HepG2 (cell line): ENCODE results near the gene NUDT3. TPM values are rescaled to one million over a fixed set of nuclear protein-coding genes. Genes with fewer than 3 reads are reported as not detected.

ENCODE experiments used
- ATF5 ChIP-seq: sonication (generic); formaldehyde crosslinking; IDR thresholded peaks from 2 replicates; pipeline ENCODE4 v1.4.0; 2020; ENCODE audit warnings: mild to moderate bottlenecking, low read depth, missing genetic modification reagents
- CEBPZ ChIP-seq: IDR thresholded peaks from 2 replicates; pipeline ENCODE4 v1.6.1; 2012; ENCODE audit warnings: low read length, improper control_type of control experiment
- FOXP4 ChIP-seq: sonication (generic); formaldehyde crosslinking; IDR thresholded peaks from 2 replicates; pipeline ENCODE4 v1.4.0; 2020; ENCODE audit warnings: missing genetic modification reagents
- GABPB1 ChIP-seq: IDR thresholded peaks from 2 replicates; pipeline ENCODE4 v1.6.1; 2016; ENCODE audit warnings: mild to moderate bottlenecking, missing genetic modification reagents, moderate library complexity, missing compliant biosample characterization
- KLF6 ChIP-seq: IDR thresholded peaks from 2 replicates; pipeline ENCODE4 v1.8.0; 2016; ENCODE audit warnings: missing biosample characterization, missing genetic modification reagents
- KLF9 ChIP-seq: IDR thresholded peaks from 2 replicates; pipeline ENCODE4 v1.6.1; 2016; ENCODE audit warnings: low read depth
- PREB ChIP-seq: sonication (generic); formaldehyde crosslinking; IDR thresholded peaks from 2 replicates; pipeline ENCODE4 v1.4.0; 2020; ENCODE audit warnings: missing genetic modification reagents
- ZBED4 ChIP-seq: sonication (generic); formaldehyde crosslinking; IDR thresholded peaks from 2 replicates; pipeline ENCODE4 v1.4.0; 2020; ENCODE audit warnings: missing genetic modification reagents, borderline replicate concordance
- ZFP37 ChIP-seq: sonication (generic); formaldehyde crosslinking; IDR thresholded peaks from 2 replicates; pipeline ENCODE4 v1.4.0; 2020; ENCODE audit warnings: missing genetic modification reagents, borderline replicate concordance
- ZNF121 ChIP-seq: sonication (generic); formaldehyde crosslinking; IDR thresholded peaks from 2 replicates; pipeline ENCODE4 v1.5.0; 2020; ENCODE audit warnings: mild to moderate bottlenecking, missing genetic modification reagents
- ZNF124 ChIP-seq: sonication (generic); formaldehyde crosslinking; IDR thresholded peaks from 2 replicates; pipeline ENCODE4 v1.4.0; 2020; ENCODE audit warnings: missing genetic modification reagents
- ZNF264 ChIP-seq: sonication (generic); formaldehyde crosslinking; IDR thresholded peaks from 2 replicates; pipeline ENCODE4 v1.4.0; 2020; ENCODE audit warnings: missing genetic modification reagents
- ZNF530 ChIP-seq: sonication (generic); formaldehyde crosslinking; IDR thresholded peaks from 2 replicates; pipeline ENCODE4 v1.5.0; 2020; ENCODE audit warnings: low read depth, mild to moderate bottlenecking, missing genetic modification reagents
- ZNF547 ChIP-seq: sonication (generic); formaldehyde crosslinking; IDR thresholded peaks from 2 replicates; pipeline ENCODE4 v1.5.1; 2020; ENCODE audit warnings: mild to moderate bottlenecking, missing genetic modification reagents
- ZNF678 ChIP-seq: sonication (generic); formaldehyde crosslinking; IDR thresholded peaks from 2 replicates; pipeline ENCODE4 v1.4.0; 2020; ENCODE audit warnings: mild to moderate bottlenecking, missing genetic modification reagents
- ZSCAN31 ChIP-seq: sonication (generic); formaldehyde crosslinking; IDR thresholded peaks from 2 replicates; pipeline ENCODE4 v1.5.0; 2020; ENCODE audit warnings: low read depth, mild to moderate bottlenecking, missing genetic modification reagents
- polyA plus RNA-seq, 8 experiments: library from polyadenylated mRNA; depleted of rRNA in 3 of 8; stranded (reverse) in 7 of 8; unstranded in 1 of 8; fragments of >200 nt; fragmentation: Illumina TruSeq in 4 of 8; extraction: Trizol in 4 of 8; gene quantifications; 2 replicates each; pipeline versions ENCODE4 v1.2.1 to v1.2.3, GENCODE V29; 2011 to 2016; ENCODE audit warnings: low read depth in 4 of 8, missing spikeins in 1 of 8, mixed read lengths in 1 of 8; ENCODE audit not compliant: insufficient read depth in 1 of 8
- total RNA-seq, 5 experiments: library from RNA; depleted of rRNA; stranded (reverse); fragments of >200 nt; fragmentation: Illumina TruSeq; extraction: Trizol; gene quantifications; 2 replicates each; pipeline ENCODE4 v1.2.3, GENCODE V29; 2016; ENCODE audit warnings: low read depth in 1 of 5

The NUDT3 gene
- total and polyA plus RNA-seq, 2 of the 13 experiments (the other 11 are each of a cell fraction or from before 2014, with no cell fraction given) = 20.2 to 20.6 TPM

- no peak for TF ChIP-seq ZNF678 (CRISPR knock-in tag)
- TF ChIP-seq ZNF530 (CRISPR knock-in tag) = no peak
- no peak for TF ChIP-seq ZNF547 (CRISPR knock-in tag)
- TF ChIP-seq ZNF121 (CRISPR knock-in tag) = no peak
- 0 out of 2 replicates have a peak, but pooled peaks have one; percentile 18 for TF ChIP-seq KLF6
- TF ChIP-seq ZNF124 (CRISPR knock-in tag) = no peak
- peak; percentile 67; the same call in 1 of the 2 replicates for TF ChIP-seq ZBED4 (CRISPR knock-in tag)
- TF ChIP-seq ZNF264 (CRISPR knock-in tag) = peak; percentile 6; the same call in 1 of the 2 replicates
- no peak for TF ChIP-seq PREB (CRISPR knock-in tag)
- TF ChIP-seq GABPB1 (CRISPR knock-in tag) = no peak
- no peak for TF ChIP-seq KLF9
- TF ChIP-seq ZFP37 (CRISPR knock-in tag) = no peak
- no peak for TF ChIP-seq FOXP4 (CRISPR knock-in tag)
- TF ChIP-seq ATF5 (CRISPR knock-in tag) = no peak
- TF ChIP-seq CEBPZ = no peak
- TF ChIP-seq ZSCAN31 = no peak
Measured at GRCh38 chr6:34390531-34391472, 1.7 kb downstream of the NUDT3 start (continued).
